CD14-positive monocyte (primary cell): ENCODE measurements around the gene OGFOD3. TPM values are rescaled to one million over a fixed set of nuclear protein-coding genes. Genes with fewer than 3 reads are reported as not detected.

Experiments used
- DNase-seq, 3 donors: peaks; one replicate each; pipeline ENCODE4 v3.0.0-alpha.2; 2011 to 2022
- H2AFZ ChIP-seq: 2 replicates; pipeline ENCODE4 v1.6.0; 2012; ENCODE audit warnings: mild to moderate bottlenecking, low read depth, low read length, inconsistent platforms; ENCODE audit not compliant: insufficient read depth, poor library complexity, severe bottlenecking
- H3K27ac ChIP-seq, 2 donors: 1 replicate in 1 of 2; 2 replicates in 1 of 2; pipeline ENCODE4 v1.5.1; 2012 to 2013; ENCODE audit warnings: low read length in 2 of 2, control low read depth in 1 of 2, inconsistent platforms in 1 of 2, low read depth in 1 of 2, mild to moderate bottlenecking in 1 of 2
- H3K27me3 ChIP-seq, 2 donors: one replicate each; pipeline versions ENCODE4 v1.6.0 to v1.6.1; 2011 to 2013; ENCODE audit warnings: low read length in 2 of 2; ENCODE audit not compliant: control insufficient read depth in 2 of 2, insufficient read depth in 2 of 2
- H3K36me3 ChIP-seq, 2 donors: replicated peaks in 1 of 2; 1 replicate in 1 of 2; 2 replicates in 1 of 2; pipeline versions ENCODE4 v1.5.1 to v1.6.1; 2012 to 2013; ENCODE audit warnings: low read length in 2 of 2, control low read depth in 1 of 2, inconsistent platforms in 1 of 2, mild to moderate bottlenecking in 1 of 2; ENCODE audit not compliant: insufficient read depth in 2 of 2, control insufficient read depth in 1 of 2
- H3K4me1 ChIP-seq, 2 donors: 1 replicate in 1 of 2; 2 replicates in 1 of 2; pipeline versions ENCODE4 v1.5.1 to v1.6.1; 2012 to 2013; ENCODE audit warnings: low read length in 2 of 2, control low read depth in 1 of 2, inconsistent platforms in 1 of 2, mild to moderate bottlenecking in 1 of 2, moderate library complexity in 1 of 2; ENCODE audit not compliant: insufficient read depth in 2 of 2, control insufficient read depth in 1 of 2
- H3K4me2 ChIP-seq: replicated peaks from 2 replicates; pipeline ENCODE3; 2012; ENCODE audit warnings: low read length, moderate library complexity, mild to moderate bottlenecking; ENCODE audit not compliant: poor library complexity, severe bottlenecking; ENCODE audit errors: extremely low read depth
- H3K4me3 ChIP-seq, 3 experiments: fragments of 200-600 bp in 1 of 3; sonication (generic) in 1 of 3; replicated peaks in 1 of 3; 1 replicate in 2 of 3; 2 replicates in 1 of 3; pipeline ENCODE4 v1.5.1; 2011 to 2013; ENCODE audit warnings: low read length in 3 of 3, mild to moderate bottlenecking in 3 of 3, control low read depth in 2 of 3, low read depth in 2 of 3, inconsistent platforms in 1 of 3, moderate library complexity in 1 of 3
- H3K79me2 ChIP-seq: 2 replicates; pipeline ENCODE4 v1.6.0; 2012; ENCODE audit warnings: mild to moderate bottlenecking, control low read depth, inconsistent platforms, low read length, moderate library complexity; ENCODE audit not compliant: insufficient read depth
- H3K9ac ChIP-seq: 2 replicates; pipeline ENCODE4 v1.6.0; 2017; ENCODE audit warnings: low read length, mild to moderate bottlenecking; ENCODE audit not compliant: insufficient read depth, poor library complexity, severe bottlenecking
- H3K9me3 ChIP-seq, 2 donors: replicated peaks in 1 of 2; 1 replicate in 1 of 2; 2 replicates in 1 of 2; pipeline versions ENCODE4 v1.5.1 to v1.6.1; 2012 to 2013; ENCODE audit warnings: low read length in 2 of 2, control low read depth in 1 of 2; ENCODE audit not compliant: control insufficient read depth in 1 of 2, insufficient read depth in 1 of 2
- H4K20me1 ChIP-seq: 2 replicates; pipeline ENCODE4 v1.6.0; 2012; ENCODE audit warnings: mild to moderate bottlenecking, low read length, control low read depth, moderate library complexity; ENCODE audit not compliant: insufficient read depth
- H3K27ac Mint-ChIP-seq, 7 donors: one replicate each; pipeline ENCODE4 v1.8.0; 2020; ENCODE audit warnings: mild to moderate bottlenecking in 7 of 7, mixed read lengths in 7 of 7, moderate library complexity in 6 of 7, inconsistent platforms in 2 of 7
- H3K27me3 Mint-ChIP-seq, 3 donors: one replicate each; pipeline ENCODE4 v1.8.0; 2021 to 2022; ENCODE audit warnings: low read depth in 3 of 3, mild to moderate bottlenecking in 3 of 3, mixed read lengths in 3 of 3, moderate library complexity in 3 of 3, inconsistent platforms in 1 of 3
- H3K36me3 Mint-ChIP-seq, 2 donors: one replicate each; pipeline ENCODE4 v1.8.0; 2020; ENCODE audit warnings: mixed read lengths in 2 of 2, inconsistent platforms in 1 of 2, mild to moderate bottlenecking in 1 of 2
- H3K4me1 Mint-ChIP-seq: one replicate; pipeline ENCODE4 v1.8.0; 2020; ENCODE audit warnings: mild to moderate bottlenecking, mixed read lengths
- H3K4me3 Mint-ChIP-seq, 2 donors: one replicate each; pipeline ENCODE4 v1.8.0; 2020; ENCODE audit warnings: mild to moderate bottlenecking in 2 of 2, mixed read lengths in 2 of 2, moderate library complexity in 1 of 2
- H3K9me3 Mint-ChIP-seq, 7 donors: one replicate each; pipeline ENCODE4 v1.8.0; 2020 to 2022; ENCODE audit warnings: mixed read lengths in 7 of 7, mild to moderate bottlenecking in 6 of 7, moderate library complexity in 6 of 7, inconsistent platforms in 2 of 7
- CTCF ChIP-seq: fragments of 200-600 bp; IDR thresholded peaks from one replicate; pipeline ENCODE4 v1.8.0; 2022; ENCODE audit warnings: antibody characterized with exemption, mild to moderate bottlenecking
- WGBS: methylation state at CpG from one replicate; pipeline ENCODE4 v1.1.5; 2013; ENCODE audit warnings: missing lambda C conversion rate; ENCODE audit not compliant: insufficient coverage; 5-methylcytosine and 5-hydroxymethylcytosine counted together
- intact Hi-C, 2 donors: fragments of 100-400 bp; cut with micrococcal nuclease; formaldehyde crosslinking; loops; one replicate each; pipeline versions ENCODE4 v1.15.0 to v1.15.1; 2023
- polyA plus RNA-seq, 3 donors: library from polyadenylated mRNA; depleted of rRNA in 1 of 3; unstranded in 2 of 3; stranded (reverse) in 1 of 3; fragments of 300-500 nt in 2 of 3; fragments of >200 nt in 1 of 3; fragmentation: Illumina TruSeq in 2 of 3; gene quantifications; 1 replicate in 2 of 3; 2 replicates in 1 of 3; pipeline ENCODE4 v1.2.3, GENCODE V29; 2012 to 2021

OGFOD3 gene
- polyA plus RNA-seq, 3 donors, result 17.9 to 36.4 (median 25.2) TPM

- Mint-ChIP-seq H3K27me3 (peaks cover 5 to 21% (median 18%) of the 10 kb centered on the region in 3 donors), H3K4me3 (no peak overlapping the region), H3K27ac (no peak overlapping the region), H3K36me3 (no peaks in the 10 kb centered on the region), H3K4me1 (peaks cover 13% of the 10 kb centered on the region), H3K9me3 (peaks cover 0 to 11% (median 8%) of the 10 kb centered on the region in 7 donors)
- H4K20me1 ChIP-seq, result no peaks in the 10 kb centered on the region
- no peak for TF ChIP-seq CTCF
- H3K79me2 ChIP-seq, result no peaks in the 10 kb centered on the region
- DNase-seq, result no peak
- peaks cover 7 to 16% of the 10 kb centered on the region in 2 donors for H3K4me1 ChIP-seq
- H2AFZ ChIP-seq, result no peak overlapping the region
- H3K9me3 ChIP-seq, result peaks cover 0 to 3% of the 10 kb centered on the region in 2 donors
- 95% methylated on average over 37 of the region's 42 CpGs for WGBS
- no peak overlapping the region for H3K9ac ChIP-seq
- H3K4me3 ChIP-seq, result no peak overlapping the region
- H3K27me3 ChIP-seq, result peaks cover 0 to 5% of the 10 kb centered on the region in 2 donors
- no peak overlapping the region for H3K27ac ChIP-seq
- H3K36me3 ChIP-seq, result no peaks in the 10 kb centered on the region
- intact Hi-C loops, result no loop called here
- no peak overlapping the region for H3K4me2 ChIP-seq
Observed at GRCh38 chr17:82345151-82345976, 73.0 kb downstream of the OGFOD3 start.

- H3K79me2 ChIP-seq, result no peaks in the 10 kb centered on the region
- no peaks in the 10 kb centered on the region for H4K20me1 ChIP-seq
- no peak overlapping the region for H3K4me2 ChIP-seq
- Mint-ChIP-seq H3K36me3 (no peaks in the 10 kb centered on the region), H3K4me1 (peaks cover 17% of the 10 kb centered on the region), H3K4me3 (no peak overlapping the region), H3K9me3 (peaks cover 0 to 12% (median 10%) of the 10 kb centered on the region in 7 donors), H3K27ac (no peak overlapping the region), H3K27me3 (peaks cover 5 to 21% (median 14%) of the 10 kb centered on the region in 3 donors)
- 92% methylated on average over 16 of the region's 24 CpGs for WGBS
- H3K4me3 ChIP-seq, result no peak overlapping the region
- DNase-seq, result peak in 1 of 3 donors; percentile 4
- no peak for TF ChIP-seq CTCF
- H2AFZ ChIP-seq, result no peak overlapping the region
- peaks cover 12 to 22% of the 10 kb centered on the region in 2 donors for H3K4me1 ChIP-seq
- no peak overlapping the region for H3K27ac ChIP-seq
- peaks cover 0 to 5% of the 10 kb centered on the region in 2 donors for H3K27me3 ChIP-seq
- H3K9me3 ChIP-seq, result peaks cover 0 to 3% of the 10 kb centered on the region in 2 donors
- H3K9ac ChIP-seq, result no peak overlapping the region
- intact Hi-C loops, result no loop called here
- no peaks in the 10 kb centered on the region for H3K36me3 ChIP-seq
Observed at GRCh38 chr17:82344175-82344907, 74.0 kb downstream of the OGFOD3 start.
